Measurements from ENCODE around the gene NEK2.

DNA sequence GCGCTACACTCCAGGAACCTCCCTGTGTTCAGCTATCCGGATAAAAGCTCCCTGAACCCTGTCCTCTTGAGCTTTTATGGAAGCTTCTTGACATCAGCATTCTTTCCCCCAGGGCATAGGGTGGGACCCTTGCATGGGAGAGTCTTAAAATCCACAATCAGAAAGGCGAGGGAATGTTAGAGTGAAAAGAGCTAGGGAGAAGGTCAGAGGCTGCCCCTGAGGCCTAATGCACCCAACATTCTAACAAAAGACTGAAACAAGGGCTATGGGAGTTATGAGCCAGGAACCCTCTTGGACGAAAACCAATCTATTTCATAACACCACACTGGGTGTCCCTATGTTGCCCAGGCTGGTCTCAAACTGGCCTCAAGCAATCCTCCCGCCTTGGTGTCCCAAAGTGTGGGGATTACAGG, 36.7 kb downstream of the NEK2 start:
- TF ChIP-seq, protein P1, sequence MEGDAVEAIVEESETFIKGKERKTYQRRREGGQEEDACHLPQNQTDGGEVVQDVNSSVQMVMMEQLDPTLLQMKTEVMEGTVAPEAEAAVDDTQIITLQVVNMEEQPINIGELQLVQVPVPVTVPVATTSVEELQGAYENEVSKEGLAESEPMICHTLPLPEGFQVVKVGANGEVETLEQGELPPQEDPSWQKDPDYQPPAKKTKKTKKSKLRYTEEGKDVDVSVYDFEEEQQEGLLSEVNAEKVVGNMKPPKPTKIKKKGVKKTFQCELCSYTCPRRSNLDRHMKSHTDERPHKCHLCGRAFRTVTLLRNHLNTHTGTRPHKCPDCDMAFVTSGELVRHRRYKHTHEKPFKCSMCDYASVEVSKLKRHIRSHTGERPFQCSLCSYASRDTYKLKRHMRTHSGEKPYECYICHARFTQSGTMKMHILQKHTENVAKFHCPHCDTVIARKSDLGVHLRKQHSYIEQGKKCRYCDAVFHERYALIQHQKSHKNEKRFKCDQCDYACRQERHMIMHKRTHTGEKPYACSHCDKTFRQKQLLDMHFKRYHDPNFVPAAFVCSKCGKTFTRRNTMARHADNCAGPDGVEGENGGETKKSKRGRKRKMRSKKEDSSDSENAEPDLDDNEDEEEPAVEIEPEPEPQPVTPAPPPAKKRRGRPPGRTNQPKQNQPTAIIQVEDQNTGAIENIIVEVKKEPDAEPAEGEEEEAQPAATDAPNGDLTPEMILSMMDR (IDR thresholded peaks at IDR 0.05; ENCODE audit: insufficient read depth, low read length, poor library complexity, severe bottlenecking), result no peak
- no peak for TF ChIP-seq EZH2phosphoT487 (conservative IDR thresholded peaks at IDR 0.05; ENCODE audit: low read length)

All from SU-DHL-6 (cell line).